ENCODE measurements around the gene IMP3.

Gene IMP3

DNA sequence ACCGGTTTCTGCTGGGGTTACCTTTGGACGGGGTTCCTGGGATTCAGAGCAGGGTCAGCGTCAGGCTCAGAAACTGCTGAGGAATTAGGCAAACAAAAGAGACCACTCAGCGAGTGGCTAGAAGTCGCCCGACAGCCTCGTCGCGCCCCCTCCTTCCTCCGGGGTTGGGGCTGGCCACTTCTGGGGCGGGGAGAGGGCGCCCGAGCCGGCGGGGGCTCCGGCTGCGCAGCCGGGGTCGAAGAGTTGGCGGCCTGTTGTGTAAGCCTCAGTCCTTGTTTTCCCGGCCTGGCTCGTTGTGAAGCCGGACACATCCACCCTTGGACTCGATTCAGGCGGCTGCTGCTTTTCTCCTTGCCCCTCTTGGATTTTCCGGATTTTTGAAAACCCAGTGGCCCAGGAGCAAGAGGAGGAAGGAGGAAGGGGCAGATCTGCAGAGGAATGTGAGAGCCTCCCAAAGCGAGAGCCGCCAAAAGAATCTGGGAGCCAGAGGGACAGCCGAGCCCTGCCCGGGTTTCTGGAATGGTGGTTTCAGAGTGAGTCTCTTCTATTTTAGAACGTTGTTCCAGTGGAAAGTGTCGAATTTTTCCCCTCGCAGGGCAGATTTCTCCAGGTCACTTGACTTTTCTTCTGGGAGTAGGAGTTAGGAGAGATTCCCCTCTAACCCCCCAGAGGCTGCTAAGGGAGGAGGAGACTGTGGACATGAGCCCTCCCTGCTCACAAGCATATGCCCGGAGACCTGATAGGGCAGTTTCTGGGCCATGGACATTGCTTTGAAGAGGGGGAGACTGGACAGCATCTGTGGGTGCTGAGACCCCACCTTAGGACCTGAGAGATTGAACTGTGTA lies 8.4 kb upstream of the IMP3 start:
- Histone ChIP-seq H3K36me3 (ENCODE audit: control insufficient read depth, insufficient read depth, low read length) (no peaks in the 10 kb centered on the region), H3K9me3 (ENCODE audit: control insufficient read depth, low read length) (no peaks in the 10 kb centered on the region), H3K27ac (peak overlapping the region; percentile 65), H2AFZ (peak overlapping the region; percentile 84), H3K79me2 (no peaks in the 10 kb centered on the region), H3K27me3 (ENCODE audit: control insufficient read depth, insufficient read depth, low read length) (no peaks in the 10 kb centered on the region), H3K4me2 (ENCODE audit: low read length) (peak overlapping the region; percentile 93), H3K9ac (no peak overlapping the region), H3K4me1 (peaks cover 7% of the 10 kb centered on the region), H3K4me3 (ENCODE audit: low read depth, low read length) (peak overlapping the region; percentile 88)
- TF ChIP-seq, protein P1, sequence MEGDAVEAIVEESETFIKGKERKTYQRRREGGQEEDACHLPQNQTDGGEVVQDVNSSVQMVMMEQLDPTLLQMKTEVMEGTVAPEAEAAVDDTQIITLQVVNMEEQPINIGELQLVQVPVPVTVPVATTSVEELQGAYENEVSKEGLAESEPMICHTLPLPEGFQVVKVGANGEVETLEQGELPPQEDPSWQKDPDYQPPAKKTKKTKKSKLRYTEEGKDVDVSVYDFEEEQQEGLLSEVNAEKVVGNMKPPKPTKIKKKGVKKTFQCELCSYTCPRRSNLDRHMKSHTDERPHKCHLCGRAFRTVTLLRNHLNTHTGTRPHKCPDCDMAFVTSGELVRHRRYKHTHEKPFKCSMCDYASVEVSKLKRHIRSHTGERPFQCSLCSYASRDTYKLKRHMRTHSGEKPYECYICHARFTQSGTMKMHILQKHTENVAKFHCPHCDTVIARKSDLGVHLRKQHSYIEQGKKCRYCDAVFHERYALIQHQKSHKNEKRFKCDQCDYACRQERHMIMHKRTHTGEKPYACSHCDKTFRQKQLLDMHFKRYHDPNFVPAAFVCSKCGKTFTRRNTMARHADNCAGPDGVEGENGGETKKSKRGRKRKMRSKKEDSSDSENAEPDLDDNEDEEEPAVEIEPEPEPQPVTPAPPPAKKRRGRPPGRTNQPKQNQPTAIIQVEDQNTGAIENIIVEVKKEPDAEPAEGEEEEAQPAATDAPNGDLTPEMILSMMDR (IDR thresholded peaks at IDR 0.05) = no peak

DNA sequence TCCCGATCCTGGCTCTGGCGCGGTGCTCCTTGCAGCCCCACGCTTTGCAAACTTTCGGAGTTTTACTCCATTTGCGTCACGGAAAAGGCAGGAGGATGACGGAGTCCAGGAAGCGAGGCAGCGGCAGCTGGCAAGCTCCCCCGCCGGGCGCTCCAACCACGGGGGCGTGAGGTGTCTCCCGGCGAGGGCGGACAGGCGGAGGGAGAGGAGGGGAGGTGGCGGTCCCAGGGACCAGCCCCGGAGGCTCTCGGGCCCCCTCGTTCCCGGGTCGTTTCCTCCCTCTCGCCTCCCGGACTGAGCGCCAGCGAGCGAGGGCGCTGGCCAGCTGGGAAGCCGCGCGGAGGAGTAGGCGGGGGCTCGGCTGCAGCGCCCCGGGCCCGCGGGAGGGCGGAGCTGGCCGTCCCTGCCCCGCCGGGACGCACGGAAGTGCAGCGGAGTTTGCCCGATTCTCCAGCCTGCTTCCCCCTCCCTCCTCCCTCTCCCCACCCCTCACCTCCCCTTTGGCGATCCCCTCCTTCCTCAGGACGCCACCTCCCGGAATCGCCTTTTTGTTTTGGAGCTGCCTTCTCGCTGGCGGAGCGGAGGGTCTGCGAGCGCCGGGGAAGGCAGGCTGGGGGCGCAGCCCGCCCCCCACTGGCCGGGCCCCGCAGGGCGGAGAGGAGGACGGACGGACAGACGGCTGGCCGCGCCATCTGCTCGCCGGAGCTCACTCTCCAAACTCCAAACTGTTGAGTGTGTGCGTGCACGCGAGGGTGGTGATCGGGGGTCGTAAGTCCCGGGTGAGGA lies 7.5 kb upstream of the IMP3 start, which contains the start of gene SNX33:
Gene SNX33 (plus strand): TSS at position 543 of the 786 bp plus-strand sequence. CDS start 1,191 bp downstream, outside the sequence.
- H3K27ac ChIP-seq = peak within 1 kb of the TSS; percentile 65
- peak within 1 kb of the TSS; percentile 88 for H3K4me3 ChIP-seq (ENCODE audit: low read depth, low read length)
- no peaks in the 10 kb centered on the region for H3K9me3 ChIP-seq (ENCODE audit: control insufficient read depth, low read length)
- peak within 1 kb of the TSS; percentile 2 for H3K9ac ChIP-seq
- H3K4me1 ChIP-seq = peaks cover 7% of the 10 kb centered on the region
- peak within 1 kb of the TSS; percentile 93 for H3K4me2 ChIP-seq (ENCODE audit: low read length)
- peak within 1 kb of the TSS; percentile 84 for H2AFZ ChIP-seq
- H3K79me2 ChIP-seq = no peaks in the 10 kb centered on the region
- H3K27me3 ChIP-seq (ENCODE audit: control insufficient read depth, insufficient read depth, low read length) = no peaks in the 10 kb centered on the region
- H3K36me3 ChIP-seq (ENCODE audit: control insufficient read depth, insufficient read depth, low read length) = no peaks in the 10 kb centered on the region
- TF ChIP-seq, protein P1 (IDR thresholded peaks at IDR 0.05) = peak; percentile 47

DNA sequence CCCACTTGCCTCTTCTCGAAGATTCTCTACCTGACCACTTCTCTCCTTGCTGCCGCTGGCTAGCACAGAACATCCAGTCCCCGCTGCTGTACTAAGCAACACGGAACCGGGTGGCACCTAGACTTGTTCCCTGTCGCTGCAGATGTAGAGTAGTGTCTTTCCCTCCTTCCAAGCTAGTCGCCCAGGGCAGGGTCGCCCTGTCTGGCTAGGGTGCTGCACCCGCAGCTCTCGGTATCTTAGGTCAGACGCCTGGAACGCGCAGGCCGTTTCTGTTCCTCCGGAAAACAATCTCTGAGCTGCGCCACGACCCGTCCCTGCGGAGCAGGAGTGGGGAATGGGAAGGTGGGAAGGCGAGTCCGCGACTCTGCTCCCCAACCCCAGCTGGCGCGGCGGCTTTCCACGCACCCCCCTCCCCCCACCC lies 6.9 kb upstream of the IMP3 start:
- peak overlapping the region; percentile 93 for H3K4me2 ChIP-seq (ENCODE audit: low read length)
- no peaks in the 10 kb centered on the region for H3K79me2 ChIP-seq
- H3K27ac ChIP-seq = peak overlapping the region; percentile 65
- no peaks in the 10 kb centered on the region for H3K9me3 ChIP-seq (ENCODE audit: control insufficient read depth, low read length)
- peak overlapping the region; percentile 2 for H3K9ac ChIP-seq
- H3K27me3 ChIP-seq (ENCODE audit: control insufficient read depth, insufficient read depth, low read length) = no peaks in the 10 kb centered on the region
- no peaks in the 10 kb centered on the region for H3K36me3 ChIP-seq (ENCODE audit: control insufficient read depth, insufficient read depth, low read length)
- H3K4me1 ChIP-seq = peaks cover 7% of the 10 kb centered on the region
- peak overlapping the region; percentile 84 for H2AFZ ChIP-seq
- peak overlapping the region; percentile 88 for H3K4me3 ChIP-seq (ENCODE audit: low read depth, low read length)
- TF ChIP-seq, protein P1 (IDR thresholded peaks at IDR 0.05) = no peak

DNA sequence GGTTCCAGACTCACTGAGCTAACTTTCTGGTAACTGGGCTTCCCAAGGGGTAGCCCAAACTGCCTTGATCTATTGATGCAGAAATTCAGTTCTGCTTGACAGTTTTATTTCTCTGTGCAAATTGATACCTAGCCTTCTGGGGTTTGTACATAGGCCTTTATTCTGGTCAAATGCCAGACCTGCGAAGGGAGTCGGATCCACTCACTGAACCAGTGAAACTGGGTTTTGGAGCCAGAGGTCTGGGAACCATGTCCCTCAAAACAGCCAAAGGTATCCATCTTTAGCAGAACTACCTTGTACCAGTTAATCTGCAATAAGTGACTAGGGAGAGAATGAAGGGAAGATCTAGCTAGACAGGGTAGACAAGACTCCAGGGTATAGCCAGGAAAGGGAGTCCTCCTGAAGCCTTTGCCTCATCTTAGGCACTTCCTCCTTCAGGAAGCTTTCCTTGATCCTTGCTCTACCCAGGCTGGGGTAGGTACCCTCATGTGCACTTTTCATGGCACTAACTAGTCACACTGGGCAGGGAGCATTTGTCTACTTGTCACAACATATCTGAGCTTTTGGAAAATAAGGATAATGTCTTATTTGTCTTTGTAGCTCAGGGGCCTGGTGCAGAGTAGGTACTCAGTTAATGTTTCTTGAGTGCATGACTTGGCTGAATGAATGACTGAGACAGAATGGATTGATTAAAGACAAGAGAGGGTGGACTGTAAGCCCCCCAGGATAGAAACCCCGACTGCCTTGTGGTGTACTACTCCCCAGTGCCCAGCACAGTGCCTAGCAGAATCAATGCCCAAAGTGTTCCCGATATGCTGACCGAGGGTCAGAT lies 6.3 kb upstream of the IMP3 start:
- H3K9me3 ChIP-seq (ENCODE audit: control insufficient read depth, low read length) = no peaks in the 10 kb centered on the region
- peak overlapping the region; percentile 84 for H2AFZ ChIP-seq
- H3K36me3 ChIP-seq (ENCODE audit: control insufficient read depth, insufficient read depth, low read length) = no peaks in the 10 kb centered on the region
- H3K27ac ChIP-seq = peak overlapping the region; percentile 65
- H3K79me2 ChIP-seq = no peaks in the 10 kb centered on the region
- peak overlapping the region; percentile 93 for H3K4me2 ChIP-seq (ENCODE audit: low read length)
- H3K27me3 ChIP-seq (ENCODE audit: control insufficient read depth, insufficient read depth, low read length) = no peaks in the 10 kb centered on the region
- H3K4me3 ChIP-seq (ENCODE audit: low read depth, low read length) = peak overlapping the region; percentile 88
- H3K4me1 ChIP-seq = peaks cover 6% of the 10 kb centered on the region
- TF ChIP-seq, protein P1 (IDR thresholded peaks at IDR 0.05) = no peak
- no peak overlapping the region for H3K9ac ChIP-seq

All from parathyroid adenoma (tissue), 2 donors.